K562 (cell line): ENCODE measurements around the gene WNT11. TPM values are rescaled to one million over a fixed set of nuclear protein-coding genes. Genes with fewer than 3 reads are reported as not detected.

Source experiments
- ATAC-seq: fragments of 200-7000 bp; cut with Tn5 transposase; 3 replicates; pipeline ENCODE4 v1.9.1; 2020; ENCODE audit warnings: moderate library complexity
- BruUV-seq: library from RNA; stranded (reverse); fragments of 400-500 nt; replicated peaks from 2 replicates; lab custom pipeline; 2021; lab: Mats Ljungman, UMichigan
- CTCF ChIA-PET: fragments of 300-600 bp; formaldehyde crosslinking; extraction: SDS; loops from one replicate; lab custom pipeline; 2021; ENCODE audit warnings: low intra/inter-chr PET ratio; lab: Yijun Ruan, JAX
- POLR2A ChIA-PET: fragments of 300-600, 350-650 bp; sonication (Branson Sonifier 250); formaldehyde crosslinking; extraction: SDS; loops from one replicate; lab custom pipeline; 2021; ENCODE audit warnings: antibody characterized with exemption, inconsistent platforms; lab: Yijun Ruan, JAX
- DNase-seq, 4 experiments: peaks; one replicate each; pipeline versions ENCODE4 v3.0.0 to v3.0.0-alpha.2; 2011 to 2018; ENCODE audit warnings: low spot score in 3 of 4, mixed read lengths in 3 of 4; ENCODE audit errors: extremely low read depth in 1 of 4
- FAIRE-seq: peaks from 2 replicates; lab custom pipeline; 2011; peaks lifted over from hg19 to GRCh38; lab: Jason Lieb, UNC
- H2AFZ ChIP-seq: 2 replicates; pipeline ENCODE4 v1.6.0; 2011; ENCODE audit warnings: low read depth, low read length, control low read depth, inconsistent platforms
- H3K27ac ChIP-seq: fragments of 200-600 bp; 3 replicates; pipeline ENCODE4 v1.8.0; 2011; ENCODE audit warnings: low read depth, mild to moderate bottlenecking, control low read depth, inconsistent platforms, low read length, moderate library complexity, mixed read lengths; ENCODE audit errors: extremely low read depth
- H3K27me3 ChIP-seq, 2 experiments: fragments of 300-600 bp in 1 of 2; 2 replicates in 1 of 2; 3 replicates in 1 of 2; pipeline versions ENCODE4 v1.6.0 to v1.8.0; 2011; ENCODE audit warnings: inconsistent platforms in 2 of 2, low read length in 2 of 2, mild to moderate bottlenecking in 1 of 2, mixed read lengths in 1 of 2, moderate library complexity in 1 of 2; ENCODE audit not compliant: control insufficient read depth in 2 of 2, insufficient read depth in 2 of 2
- H3K36me3 ChIP-seq: fragments of 300-600 bp; 3 replicates; pipeline ENCODE4 v1.8.0; 2011; ENCODE audit warnings: mild to moderate bottlenecking, low read length, inconsistent platforms; ENCODE audit not compliant: control insufficient read depth, insufficient read depth
- H3K4me1 ChIP-seq, 2 experiments: fragments of 200-600 bp in 1 of 2; replicated peaks in 1 of 2; 2 replicates in 1 of 2; 3 replicates in 1 of 2; pipeline versions ENCODE4 v1.5.1 to v1.8.0; 2011; ENCODE audit warnings: inconsistent platforms in 2 of 2, low read length in 2 of 2, mild to moderate bottlenecking in 1 of 2, mixed read lengths in 1 of 2, moderate library complexity in 1 of 2; ENCODE audit not compliant: control insufficient read depth in 2 of 2, insufficient read depth in 2 of 2
- H3K4me2 ChIP-seq: 2 replicates; pipeline ENCODE4 v1.6.1; 2011; ENCODE audit warnings: low read length, control low read depth, inconsistent platforms, mixed read lengths; ENCODE audit not compliant: insufficient read depth
- H3K4me3 ChIP-seq: fragments of 200-600 bp; sonication (generic), shearing (Covaris generic); 2 replicates; pipeline ENCODE4 v1.5.1; 2016; ENCODE audit warnings: control low read depth, inconsistent platforms
- H3K79me2 ChIP-seq: fragments of 200-600 bp; 3 replicates; pipeline ENCODE4 v1.8.0; 2011; ENCODE audit warnings: low read length, inconsistent platforms; ENCODE audit not compliant: control insufficient read depth, insufficient read depth
- H3K9ac ChIP-seq, 2 experiments: 2 replicates each; pipeline versions ENCODE4 v1.6.0 to v1.6.1; 2011; ENCODE audit warnings: low read depth in 2 of 2, low read length in 2 of 2, control low read depth in 1 of 2, inconsistent platforms in 1 of 2, mild to moderate bottlenecking in 1 of 2, mixed read lengths in 1 of 2; ENCODE audit not compliant: insufficient read depth in 1 of 2
- H3K9me1 ChIP-seq: one replicate; pipeline ENCODE4 v1.6.0; 2011; ENCODE audit warnings: inconsistent platforms, mild to moderate bottlenecking, low read length, moderate library complexity; ENCODE audit not compliant: control insufficient read depth, insufficient read depth
- H3K9me3 ChIP-seq: replicated peaks from 2 replicates; pipeline ENCODE4 v1.5.1; 2011; ENCODE audit warnings: low read depth, low read length, inconsistent platforms; ENCODE audit not compliant: control insufficient read depth, insufficient read depth
- H4K20me1 ChIP-seq: replicated peaks from 2 replicates; pipeline ENCODE4 v1.6.1; 2011; ENCODE audit warnings: low read length, inconsistent platforms, mixed read lengths; ENCODE audit not compliant: control insufficient read depth, insufficient read depth
- EP300 ChIP-seq: IDR thresholded peaks from 2 replicates; pipeline ENCODE4 v1.6.1; 2012; ENCODE audit warnings: low read length, improper control_type of control experiment
- EWSR1 ChIP-seq: fragments of 450-650 bp; IDR thresholded peaks from 2 replicates; pipeline ENCODE4 v1.6.1; 2018; ENCODE audit warnings: borderline replicate concordance, mild to moderate bottlenecking, low read depth, moderate library complexity; ENCODE audit not compliant: partially characterized antibody
- GTF2A2 ChIP-seq: IDR thresholded peaks from 2 replicates; pipeline ENCODE4 v1.6.1; 2016; ENCODE audit warnings: mild to moderate bottlenecking, missing genetic modification characterization, missing compliant biosample characterization
- GTF2F1 ChIP-seq: IDR thresholded peaks from 2 replicates; pipeline ENCODE4 v1.6.1; 2011; ENCODE audit warnings: low read depth, low read length, improper control_type of control experiment
- MAFG ChIP-seq: fragments of 450-650 bp; conservative IDR thresholded peaks from 2 replicates; pipeline ENCODE4 v1.6.1; 2016; ENCODE audit warnings: missing genetic modification characterization, missing compliant biosample characterization
- MCM7 ChIP-seq, 2 experiments: fragments of 450-650 bp; IDR thresholded peaks; 2 replicates each; pipeline ENCODE4 v1.6.1; 2016 to 2018
- MIER1 ChIP-seq: fragments of 450-650 bp; IDR thresholded peaks from 2 replicates; pipeline ENCODE4 v1.6.1; 2016; ENCODE audit warnings: antibody characterized with exemption, mild to moderate bottlenecking, low read depth
- PHTF2 ChIP-seq: fragments of 250-450 bp; sonication (Bioruptor Pico); IDR thresholded peaks from 2 replicates; pipeline ENCODE4 v1.5.0; 2021; ENCODE audit warnings: mild to moderate bottlenecking
- PYGO2 ChIP-seq: fragments of 450-650 bp; IDR thresholded peaks from 2 replicates; pipeline ENCODE4 v1.6.1; 2016; ENCODE audit warnings: mild to moderate bottlenecking, missing genetic modification characterization, moderate library complexity, missing compliant biosample characterization
- RB1 ChIP-seq: fragments of 450-650 bp; IDR thresholded peaks from 2 replicates; pipeline ENCODE4 v1.6.1; 2017; ENCODE audit warnings: low read depth, mild to moderate bottlenecking
- SP1 ChIP-seq: sonication (generic); formaldehyde crosslinking; IDR thresholded peaks from 2 replicates; pipeline ENCODE4 v1.8.1; 2022; ENCODE audit warnings: mild to moderate bottlenecking, missing genetic modification reagents
- ZNF311 ChIP-seq: fragments of 250-450 bp; sonication (Bioruptor Pico); IDR thresholded peaks from 2 replicates; pipeline ENCODE4 v1.4.0; 2020; ENCODE audit warnings: mild to moderate bottlenecking, moderate library complexity
- WGBS: fragments of 100-300 bp; shearing (Covaris generic); methylation state at CpG from one replicate; pipeline ENCODE4 v1.1.6; 2016; ENCODE audit warnings: low coverage, mixed read lengths; ENCODE audit not compliant: insufficient coverage; ENCODE audit errors: missing lambda C conversion rate; 5-methylcytosine and 5-hydroxymethylcytosine counted together
- in situ Hi-C: fragments of 300-500 bp; cut with MboI; formaldehyde crosslinking; loops from 4 replicates; pipeline ENCODE4 v1.15.0; 2018; ENCODE audit warnings: inconsistent platforms, mixed read lengths
- intact Hi-C: fragments of 100-400 bp; cut with micrococcal nuclease; formaldehyde crosslinking; loops from 2 replicates; pipeline ENCODE4 v1.14.2; 2022
- polyA plus RNA-seq, 8 experiments: library from polyadenylated mRNA; depleted of rRNA in 4 of 8; stranded (reverse) in 5 of 8; unstranded in 3 of 8; fragments of >200 nt; fragmentation: Nextera tagmentation in 2 of 8; fragmentation: Illumina TruSeq in 1 of 8; extraction: Ambion mirVana in 2 of 8; extraction: Trizol in 1 of 8; gene quantifications; 2 replicates each; pipeline versions ENCODE4 v1.2.1 to v1.2.3, GENCODE V29; 2011 to 2014; ENCODE audit warnings: inconsistent platforms in 1 of 8, missing spikeins in 1 of 8
- total RNA-seq, 7 experiments: library from RNA; depleted of rRNA in 6 of 7; stranded (reverse); fragments of >200 nt in 6 of 7; fragmentation: Illumina TruSeq in 2 of 7; extraction: Trizol in 2 of 7; gene quantifications; 2 replicates each; pipeline versions ENCODE4 v1.2.1 to v1.2.3, GENCODE V29; 2011 to 2021; ENCODE audit warnings: low replicate concordance in 1 of 7

Gene WNT11
- total and polyA plus RNA-seq, 9 of the 15 experiments (the other 6 are each of a cell fraction or from before 2014, with no cell fraction given): 0.03 to 0.20 (median 0.09) TPM; not detected in 4

- Histone ChIP-seq H3K79me2 (no peaks in the 10 kb centered on the region), H3K27ac (no peak overlapping the region), H3K4me2 (no peak overlapping the region), H2AFZ (no peak overlapping the region), H3K4me1 (peaks cover 6 to 26% of the 10 kb centered on the region in 2 experiments; a peak in 4 of 5 replicates), H4K20me1 (no peaks in the 10 kb centered on the region), H3K27me3 (peaks cover 0 to 15% of the 10 kb centered on the region in 2 experiments; a peak in 2 of 5 replicates), H3K9me3 (no peaks in the 10 kb centered on the region), H3K4me3 (no peak overlapping the region), H3K9ac (no peak overlapping the region), H3K9me1 (no peaks in the 10 kb centered on the region), H3K36me3 (no peaks in the 10 kb centered on the region)
- no peak for DNase-seq
- no peak for ATAC-seq
- FAIRE-seq: no peak
- POLR2A ChIA-PET: interaction anchor here (0.6 to 0.7 kb wide), 2 partner anchors 14 to 1232 kb away, joined by 3 to 5 read pairs; no protein-coding TSS in a partner anchor
- 44% methylated on average over 7 of the region's 11 CpGs for WGBS
- BruUV-seq: no TSS peak
- in situ Hi-C loops: no loop called here
- no peak for TF ChIP-seq MAFG (tag)
- no peak for TF ChIP-seq ZNF311 (CRISPR knock-in tag)
- TF ChIP-seq EP300: no peak
- TF ChIP-seq PHTF2 (CRISPR knock-in tag): no peak
- no peak for TF ChIP-seq EWSR1
- TF ChIP-seq MIER1: no peak
- TF ChIP-seq GTF2F1: no peak
- no peak for TF ChIP-seq GTF2A2 (tag)
- TF ChIP-seq SP1 (CRISPR knock-in tag): no peak
- TF ChIP-seq PYGO2: no peak
- TF ChIP-seq RB1: no peak
- no peak for TF ChIP-seq MCM7 (IDR thresholded peaks at IDR 0.05)
- intact Hi-C loops: no loop called here
- CTCF ChIA-PET: interaction anchor here (0.6 kb wide), 1 partner anchor 197 kb away, joined by 5 read pairs; no protein-coding TSS in a partner anchor
These were observed 33.3 kb upstream of the WNT11 start for GRCh38 chr11:76239483-76240160.
